H9 (cell line): ENCODE data around the gene LIMS1. TPM values are rescaled to one million over a fixed set of nuclear protein-coding genes. Genes with fewer than 3 reads are reported as not detected.
"Not testable (repeated sequence)": the region's sequence is repeated elsewhere in the genome, so short reads cannot be mapped to it uniquely, and the experiment has no call there.

Experiments used
- DNase-seq: peaks from one replicate; pipeline ENCODE4 v3.0.0-alpha.2; 2017
- H2AFZ ChIP-seq: one replicate; pipeline ENCODE4 v1.6.1; 2013; ENCODE audit warnings: mild to moderate bottlenecking, low read length, control low read depth, moderate library complexity
- H2AK5ac ChIP-seq: 2 replicates; pipeline ENCODE4 v1.6.1; 2013; ENCODE audit warnings: low read length, control low read depth, mixed read lengths; ENCODE audit not compliant: insufficient read length
- H2BK120ac ChIP-seq: one replicate; pipeline ENCODE4 v1.6.1; 2013; ENCODE audit warnings: low read depth, mild to moderate bottlenecking, low read length, control low read depth, inconsistent platforms; ENCODE audit not compliant: poor library complexity, severe bottlenecking
- H2BK12ac ChIP-seq: 2 replicates; pipeline ENCODE4 v1.6.1; 2013; ENCODE audit warnings: low read length, control low read depth, mixed read lengths, low read depth; ENCODE audit not compliant: insufficient read length
- H2BK15ac ChIP-seq: 2 replicates; pipeline ENCODE4 v1.6.1; 2013; ENCODE audit warnings: low read depth, low read length, control low read depth
- H2BK20ac ChIP-seq: one replicate; pipeline ENCODE4 v1.6.1; 2013; ENCODE audit warnings: low read depth, mild to moderate bottlenecking, low read length, control low read depth, inconsistent platforms; ENCODE audit not compliant: poor library complexity, severe bottlenecking
- H2BK5ac ChIP-seq: 2 replicates; pipeline ENCODE4 v1.6.1; 2013; ENCODE audit warnings: low read length, control low read depth, mixed read lengths; ENCODE audit not compliant: insufficient read length
- H3K14ac ChIP-seq: 2 replicates; pipeline ENCODE4 v1.6.1; 2013; ENCODE audit warnings: low read length, control low read depth; ENCODE audit not compliant: insufficient read depth
- H3K18ac ChIP-seq: 2 replicates; pipeline ENCODE4 v1.6.1; 2013; ENCODE audit warnings: low read depth, mild to moderate bottlenecking, mixed read lengths, low read length, control low read depth; ENCODE audit not compliant: insufficient read length
- H3K23ac ChIP-seq: 2 replicates; pipeline ENCODE4 v1.6.1; 2013; ENCODE audit warnings: low read length, control low read depth, mixed read lengths, low read depth; ENCODE audit not compliant: insufficient read length
- H3K23me2 ChIP-seq: 2 replicates; pipeline ENCODE4 v1.6.1; 2013; ENCODE audit warnings: low read depth, mild to moderate bottlenecking, mixed read lengths, low read length, control low read depth; ENCODE audit not compliant: insufficient read length, poor library complexity, severe bottlenecking
- H3K27ac ChIP-seq: 2 replicates; pipeline ENCODE4 v1.5.1; 2013; ENCODE audit warnings: low read length, control low read depth, mixed read lengths, low read depth; ENCODE audit not compliant: insufficient read length
- H3K27me3 ChIP-seq: 2 replicates; pipeline ENCODE4 v1.6.1; 2013; ENCODE audit warnings: low read length, control low read depth, inconsistent platforms; ENCODE audit not compliant: insufficient read depth
- H3K4ac ChIP-seq: 2 replicates; pipeline ENCODE4 v1.6.1; 2013; ENCODE audit warnings: low read depth, mild to moderate bottlenecking, control low read depth, inconsistent platforms, low read length, moderate library complexity
- H3K4me1 ChIP-seq: 2 replicates; pipeline ENCODE4 v1.6.1; 2013; ENCODE audit warnings: low read length, control low read depth, inconsistent platforms; ENCODE audit not compliant: insufficient read depth
- H3K4me2 ChIP-seq: 2 replicates; pipeline ENCODE4 v1.6.1; 2013; ENCODE audit warnings: low read length, control low read depth, mixed read lengths; ENCODE audit not compliant: insufficient read length, insufficient read depth
- H3K56ac ChIP-seq: 2 replicates; pipeline ENCODE4 v1.6.1; 2013; ENCODE audit warnings: low read depth, mild to moderate bottlenecking, mixed read lengths, low read length, control low read depth; ENCODE audit not compliant: insufficient read length
- H3K79me1 ChIP-seq: 2 replicates; pipeline ENCODE4 v1.6.1; 2013; ENCODE audit warnings: low read depth, mild to moderate bottlenecking, moderate library complexity, low read length, control low read depth, inconsistent platforms; ENCODE audit not compliant: insufficient read depth, poor library complexity, severe bottlenecking
- H3K79me2 ChIP-seq: 2 replicates; pipeline ENCODE4 v1.6.1; 2013; ENCODE audit warnings: low read length, control low read depth, inconsistent platforms; ENCODE audit not compliant: insufficient read depth
- H3K9ac ChIP-seq: 2 replicates; pipeline ENCODE4 v1.6.1; 2013; ENCODE audit warnings: low read length, control low read depth, mixed read lengths; ENCODE audit not compliant: insufficient read length; ENCODE audit errors: extremely low read depth
- H3K9me3 ChIP-seq: one replicate; pipeline ENCODE4 v1.6.1; 2013; ENCODE audit warnings: low read depth, low read length, inconsistent platforms; ENCODE audit not compliant: control insufficient read depth
- H3T11ph ChIP-seq: one replicate; pipeline ENCODE4 v1.6.1; 2013; ENCODE audit warnings: mild to moderate bottlenecking, low read length, control low read depth, inconsistent platforms
- H4K20me1 ChIP-seq: one replicate; pipeline ENCODE4 v1.6.1; 2013; ENCODE audit not compliant: control insufficient read depth, insufficient read length, insufficient read depth
- H4K5ac ChIP-seq: 2 replicates; pipeline ENCODE4 v1.6.1; 2013; ENCODE audit warnings: low read depth, mild to moderate bottlenecking, mixed read lengths, low read length, control low read depth; ENCODE audit not compliant: insufficient read length
- H4K8ac ChIP-seq: replicated peaks from 2 replicates; pipeline ENCODE4 v1.6.1; 2013; ENCODE audit warnings: low read length, control low read depth, mixed read lengths, low read depth; ENCODE audit not compliant: insufficient read length
- H4K91ac ChIP-seq: 2 replicates; pipeline ENCODE4 v1.6.1; 2013; ENCODE audit warnings: low read depth, mild to moderate bottlenecking, moderate library complexity, mixed read lengths, low read length, control low read depth; ENCODE audit not compliant: insufficient read length
- H3K27ac Mint-ChIP-seq, 3 experiments: 2 replicates in 2 of 3; 3 replicates in 1 of 3; pipeline ENCODE4 v1.8.0; 2020 to 2021; ENCODE audit warnings: mixed read lengths in 3 of 3, mild to moderate bottlenecking in 1 of 3, moderate library complexity in 1 of 3
- H3K27me3 Mint-ChIP-seq: 2 replicates; pipeline ENCODE4 v1.8.0; 2021; ENCODE audit warnings: low read depth, mild to moderate bottlenecking, moderate library complexity, mixed read lengths
- H3K36me3 Mint-ChIP-seq, 3 experiments: 2 replicates in 2 of 3; 3 replicates in 1 of 3; pipeline ENCODE4 v1.8.0; 2020 to 2021; ENCODE audit warnings: low read depth in 3 of 3, mixed read lengths in 3 of 3; ENCODE audit not compliant: insufficient read depth in 1 of 3
- H3K4me1 Mint-ChIP-seq, 2 experiments: 2 replicates each; pipeline ENCODE4 v1.8.0; 2020; ENCODE audit warnings: mixed read lengths in 2 of 2
- H3K4me3 Mint-ChIP-seq, 2 experiments: 2 replicates in 1 of 2; 3 replicates in 1 of 2; pipeline ENCODE4 v1.8.0; 2020 to 2021; ENCODE audit warnings: mild to moderate bottlenecking in 2 of 2, mixed read lengths in 2 of 2, moderate library complexity in 1 of 2
- H3K9me3 Mint-ChIP-seq, 2 experiments: 2 replicates in 1 of 2; 3 replicates in 1 of 2; pipeline ENCODE4 v1.8.0; 2020; ENCODE audit warnings: mild to moderate bottlenecking in 2 of 2, mixed read lengths in 2 of 2, moderate library complexity in 1 of 2
- WGBS: extraction: QIAGEN DNeasy Blood & Tissue Kit; methylation state at CpG from one replicate; pipeline ENCODE4 v1.1.7; 2013; ENCODE audit warnings: missing lambda C conversion rate, low lambda C conversion rate, mixed read lengths; ENCODE audit not compliant: insufficient read length; ENCODE audit errors: extremely low coverage; 5-methylcytosine and 5-hydroxymethylcytosine counted together
- total RNA-seq: library from RNA; stranded (reverse); gene quantifications from 2 replicates; pipeline ENCODE4 v1.2.1, GENCODE V29; 2021

LIMS1 gene
- total RNA-seq, 1 experiment from 2014 or later: 37.7 TPM

DNA sequence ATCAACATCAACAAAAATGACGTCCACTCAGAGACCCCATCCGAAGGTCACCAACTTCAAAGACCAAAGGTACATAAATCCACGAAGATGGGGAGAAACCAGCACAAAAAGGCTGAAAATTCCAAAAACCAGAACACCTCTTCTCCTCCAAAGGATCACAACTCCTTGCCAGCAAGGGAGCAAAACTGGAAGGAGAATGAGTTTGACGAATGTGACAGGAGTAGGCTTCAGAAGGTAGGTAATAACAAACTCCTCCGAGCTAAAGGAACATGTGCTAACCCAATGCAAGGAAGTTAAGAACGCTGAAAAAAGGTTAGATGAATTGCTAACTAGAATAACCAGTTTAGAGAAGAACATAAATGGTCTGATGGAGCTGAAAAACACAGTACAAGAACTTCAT, 110.2 kb downstream of the LIMS1 start:
- H3K27ac ChIP-seq, H3K4me2 ChIP-seq: not testable (repeated sequence)
- H3K4me1 Mint-ChIP-seq: peaks cover 7 to 11% of the 10 kb centered on the region in 2 experiments; a peak in 2 of 4 replicates

DNA sequence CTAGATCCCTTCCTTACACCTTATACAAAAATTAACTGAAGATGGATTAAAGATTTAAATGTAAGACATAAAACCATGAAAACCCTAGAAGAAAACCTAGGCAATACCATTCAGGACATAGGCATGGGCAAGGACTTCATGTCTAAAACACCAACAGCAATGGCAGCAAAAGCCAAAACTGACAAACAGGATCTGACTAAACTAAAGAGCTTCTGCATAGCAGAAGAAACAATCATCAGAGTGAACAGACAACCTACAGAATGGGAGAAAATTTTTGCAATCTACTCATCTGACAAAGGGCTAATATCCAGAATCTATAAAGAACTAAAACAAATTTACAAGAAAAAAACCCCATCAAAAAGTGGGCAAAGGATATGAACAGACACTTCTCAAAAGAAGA, 114.5 kb downstream of the LIMS1 start:
- not testable (repeated sequence) for H3K27me3 ChIP-seq, H3K23me2 ChIP-seq, H3K27me3 Mint-ChIP-seq, H2BK120ac ChIP-seq, H2BK12ac ChIP-seq, H3K4me2 ChIP-seq, H3K27ac ChIP-seq, H3T11ph ChIP-seq, DNase-seq, H2AFZ ChIP-seq, H2BK20ac ChIP-seq, H4K8ac ChIP-seq, H4K5ac ChIP-seq, H2BK15ac ChIP-seq, H3K4me3 Mint-ChIP-seq, H3K4me1 Mint-ChIP-seq, H3K56ac ChIP-seq, H3K27ac Mint-ChIP-seq, H2AK5ac ChIP-seq, H4K20me1 ChIP-seq, H3K9ac ChIP-seq, H3K4ac ChIP-seq, H3K79me2 ChIP-seq, H3K4me1 ChIP-seq, H3K18ac ChIP-seq, H3K14ac ChIP-seq, H2BK5ac ChIP-seq, H4K91ac ChIP-seq, H3K79me1 ChIP-seq, H3K9me3 ChIP-seq, H3K23ac ChIP-seq
- peaks cover 10 to 25% (median 23%) of the 10 kb centered on the region in 3 experiments for H3K36me3 Mint-ChIP-seq
- H3K9me3 Mint-ChIP-seq: peaks cover 17 to 25% of the 10 kb centered on the region in 2 experiments

More for the DNA sequence above, 110.2 kb downstream of the LIMS1 start:
- H3K9me3 Mint-ChIP-seq: peaks cover 17 to 28% of the 10 kb centered on the region in 2 experiments
- not testable (repeated sequence) for H2BK15ac ChIP-seq, H3K56ac ChIP-seq, H4K91ac ChIP-seq, H3K4me1 ChIP-seq, H3K14ac ChIP-seq, H3K23ac ChIP-seq, H2AK5ac ChIP-seq, H2BK12ac ChIP-seq, H3K9ac ChIP-seq, H4K5ac ChIP-seq, H3K79me1 ChIP-seq, DNase-seq, H4K20me1 ChIP-seq, H2BK5ac ChIP-seq, H3K79me2 ChIP-seq, H3K27ac Mint-ChIP-seq, H2BK20ac ChIP-seq, H4K8ac ChIP-seq, H2BK120ac ChIP-seq, H3K9me3 ChIP-seq, H3K4me3 Mint-ChIP-seq, H3K23me2 ChIP-seq, H3K27me3 Mint-ChIP-seq, H3K4ac ChIP-seq, H3T11ph ChIP-seq, H3K27me3 ChIP-seq, H2AFZ ChIP-seq, H3K18ac ChIP-seq
- no CpG with 5 or more reads among the region's 6 CpGs for WGBS
- peaks cover 10 to 25% (median 23%) of the 10 kb centered on the region in 3 experiments for H3K36me3 Mint-ChIP-seq
